Measurements from ENCODE around the gene SMG6.
"Not testable (repeated sequence)": the region's sequence is repeated elsewhere in the genome, so short reads cannot be mapped to it uniquely, and the experiment has no call there.

- TF ChIP-seq CTCF (IDR thresholded peaks at IDR 0.05; ENCODE audit: low read depth, low read length); EZH2phosphoT487 (IDR thresholded peaks at IDR 0.05; ENCODE audit: low read depth): not testable (repeated sequence)
These were observed 160.9 kb downstream of the SMG6 start for GRCh38 chr17:2142682-2143081.
